HG03108 (cell line): ENCODE results near the gene GSTM2.

Experiments used
- ATAC-seq: cut with Tn5 transposase; IDR thresholded peaks from one replicate; pipeline ENCODE4 v1.9.1; 2021; ENCODE audit warnings: moderate library complexity; ENCODE audit not compliant: unreplicated experiment

GSTM2 gene

GRCh38 chr1:109667452-109668122 lies at the start of gene GSTM2:
Gene GSTM2, plus strand, starts transcription at chr1:109668057. Its CDS starts 59 bp downstream, at chr1:109668116.
- ATAC-seq = peak; percentile 92

GRCh38 chr1:109618661-109619575 lies 48.9 kb upstream of the GSTM2 start:
- no peak for ATAC-seq

- peak; percentile 39 for ATAC-seq
These were observed 48.1 kb upstream of the GSTM2 start, which contains the start of the genes AMPD2 and GNAT2 for GRCh38 chr1:109619576-109620400. Gene AMPD2, plus strand, starts transcription at chr1:109619837. Its CDS starts 1,339 bp downstream, at chr1:109621176. Gene GNAT2, minus strand, starts transcription at chr1:109619616. Its CDS starts 6,746 bp downstream, at chr1:109612870.

GRCh38 chr1:109620401-109620791 lies 47.5 kb upstream of the GSTM2 start:
- no peak for ATAC-seq

- peak; percentile 60 for ATAC-seq
These were observed 47.0 kb upstream of the GSTM2 start for GRCh38 chr1:109620841-109621286.

- no peak for ATAC-seq
These were observed 46.3 kb upstream of the GSTM2 start for GRCh38 chr1:109621379-109622136.

GRCh38 chr1:109622137-109622892 lies 45.5 kb upstream of the GSTM2 start:
- no peak for ATAC-seq

GRCh38 chr1:109622895-109623294 lies 45.0 kb upstream of the GSTM2 start:
- no peak for ATAC-seq

- no peak for ATAC-seq
These were observed 44.2 kb upstream of the GSTM2 start for GRCh38 chr1:109623601-109624161.

- ATAC-seq = peak; percentile 41
These were observed 43.5 kb upstream of the GSTM2 start for GRCh38 chr1:109624201-109625010.

- ATAC-seq = no peak
These were observed 42.7 kb upstream of the GSTM2 start for GRCh38 chr1:109625176-109625575.

GRCh38 chr1:109625601-109626560 lies 42.0 kb upstream of the GSTM2 start:
- no peak for ATAC-seq

GRCh38 chr1:109626682-109627408 lies 41.0 kb upstream of the GSTM2 start:
- ATAC-seq = no peak

- no peak for ATAC-seq
These were observed 40.0 kb upstream of the GSTM2 start for GRCh38 chr1:109627692-109628399.

- ATAC-seq = no peak
These were observed 39.1 kb upstream of the GSTM2 start for GRCh38 chr1:109628540-109629321.
